Osteoblast (primary cell): Measurements from ENCODE around the gene PCSK5. TPM values are rescaled to one million over a fixed set of nuclear protein-coding genes. Genes with fewer than 3 reads are reported as not detected.

Experiments
- DNase-seq: peaks from one replicate; pipeline ENCODE4 v3.0.0; 2011; ENCODE audit warnings: low spot score, mixed read lengths; ENCODE audit not compliant: insufficient read length; ENCODE audit errors: missing footprints
- H2AFZ ChIP-seq: 2 replicates; pipeline ENCODE4 v1.6.0; 2011; ENCODE audit warnings: mild to moderate bottlenecking, low read length
- H3K27ac ChIP-seq: 2 replicates; pipeline ENCODE4 v1.5.1; 2011; ENCODE audit warnings: mild to moderate bottlenecking, low read depth, low read length, moderate library complexity
- H3K27me3 ChIP-seq: 2 replicates; pipeline ENCODE4 v1.6.0; 2012; ENCODE audit warnings: mild to moderate bottlenecking, control low read depth, inconsistent platforms, low read length, moderate library complexity; ENCODE audit not compliant: insufficient read depth
- H3K36me3 ChIP-seq: 2 replicates; pipeline ENCODE4 v1.5.1; 2011; ENCODE audit warnings: mild to moderate bottlenecking, low read length, control low read depth, moderate library complexity; ENCODE audit not compliant: insufficient read depth
- H3K4me1 ChIP-seq: 2 replicates; pipeline ENCODE4 v1.5.1; 2011; ENCODE audit warnings: mild to moderate bottlenecking, low read length, control low read depth, moderate library complexity; ENCODE audit not compliant: insufficient read depth
- H3K4me2 ChIP-seq: 2 replicates; pipeline ENCODE4 v1.6.0; 2011; ENCODE audit warnings: mild to moderate bottlenecking, low read length; ENCODE audit not compliant: insufficient read depth
- H3K4me3 ChIP-seq: fragments of 200-600 bp; sonication (generic); 3 replicates; pipeline ENCODE4 v1.5.1; 2012; ENCODE audit warnings: mild to moderate bottlenecking, low read length, inconsistent platforms; ENCODE audit not compliant: insufficient read depth
- H3K79me2 ChIP-seq: 2 replicates; pipeline ENCODE4 v1.6.0; 2012; ENCODE audit warnings: mild to moderate bottlenecking, low read length, control low read depth, inconsistent platforms; ENCODE audit not compliant: insufficient read depth
- H3K9me3 ChIP-seq: 2 replicates; pipeline ENCODE4 v1.5.1; 2011; ENCODE audit warnings: low read depth, low read length, control low read depth
- H4K20me1 ChIP-seq: 2 replicates; pipeline ENCODE4 v1.6.0; 2012; ENCODE audit warnings: mild to moderate bottlenecking, low read length, control low read depth; ENCODE audit not compliant: insufficient read depth
- CTCF ChIP-seq: IDR thresholded peaks from 2 replicates; pipeline ENCODE4 v1.5.1; 2011; ENCODE audit warnings: mild to moderate bottlenecking, low read depth, low read length, moderate library complexity; ENCODE audit errors: extremely low read depth
- total RNA-seq: library from RNA; depleted of rRNA; stranded (reverse); fragments of >200 nt; gene quantifications from 2 replicates; pipeline ENCODE4 v1.2.3, GENCODE V29; 2012

The PCSK5 gene
- total RNA-seq, 1 donor, result 14.5 TPM

- no peaks in the 10 kb centered on the region for H3K36me3 ChIP-seq
- no peak overlapping the region for H2AFZ ChIP-seq
- no peak for DNase-seq
- H3K9me3 ChIP-seq, result no peaks in the 10 kb centered on the region
- no peak overlapping the region for H3K27ac ChIP-seq
- no peak overlapping the region for H3K4me3 ChIP-seq
- TF ChIP-seq CTCF, result no peak
- H4K20me1 ChIP-seq, result no peaks in the 10 kb centered on the region
- H3K4me1 ChIP-seq, result no peaks in the 10 kb centered on the region
- no peak overlapping the region for H3K4me2 ChIP-seq
- no peaks in the 10 kb centered on the region for H3K79me2 ChIP-seq
- no peaks in the 10 kb centered on the region for H3K27me3 ChIP-seq
Observed at GRCh38 chr9:76020652-76021051, 130.2 kb downstream of the PCSK5 start.

GRCh38 chr9:76022317-76022716, 131.8 kb downstream of the PCSK5 start:
- no peak overlapping the region for H3K4me3 ChIP-seq
- no peaks in the 10 kb centered on the region for H3K27me3 ChIP-seq
- no peak overlapping the region for H3K4me2 ChIP-seq
- no peak for TF ChIP-seq CTCF
- H3K27ac ChIP-seq, result no peak overlapping the region
- no peaks in the 10 kb centered on the region for H4K20me1 ChIP-seq
- DNase-seq, result no peak
- H3K4me1 ChIP-seq, result no peaks in the 10 kb centered on the region
- H3K36me3 ChIP-seq, result no peaks in the 10 kb centered on the region
- H2AFZ ChIP-seq, result no peak overlapping the region
- H3K79me2 ChIP-seq, result no peaks in the 10 kb centered on the region
- H3K9me3 ChIP-seq, result no peaks in the 10 kb centered on the region

- H4K20me1 ChIP-seq, result no peaks in the 10 kb centered on the region
- no peak for DNase-seq
- no peak overlapping the region for H2AFZ ChIP-seq
- no peak for TF ChIP-seq CTCF
- H3K4me2 ChIP-seq, result no peak overlapping the region
- no peaks in the 10 kb centered on the region for H3K27me3 ChIP-seq
- no peak overlapping the region for H3K27ac ChIP-seq
- no peaks in the 10 kb centered on the region for H3K79me2 ChIP-seq
- H3K9me3 ChIP-seq, result no peaks in the 10 kb centered on the region
- H3K36me3 ChIP-seq, result no peaks in the 10 kb centered on the region
- H3K4me3 ChIP-seq, result no peak overlapping the region
- H3K4me1 ChIP-seq, result no peaks in the 10 kb centered on the region
Observed at GRCh38 chr9:76023715-76024195, 133.3 kb downstream of the PCSK5 start.

GRCh38 chr9:76025286-76025685, 134.8 kb downstream of the PCSK5 start:
- H3K4me2 ChIP-seq, result no peak overlapping the region
- TF ChIP-seq CTCF, result no peak
- no peak for DNase-seq

More at GRCh38 chr9:76025286-76025685, 134.8 kb downstream of the PCSK5 start:
- H4K20me1 ChIP-seq, result no peaks in the 10 kb centered on the region
- H3K36me3 ChIP-seq, result no peaks in the 10 kb centered on the region
- no peaks in the 10 kb centered on the region for H3K9me3 ChIP-seq
- H3K4me1 ChIP-seq, result no peaks in the 10 kb centered on the region
- no peak overlapping the region for H2AFZ ChIP-seq
- H3K4me3 ChIP-seq, result no peak overlapping the region
- no peaks in the 10 kb centered on the region for H3K27me3 ChIP-seq
- H3K79me2 ChIP-seq, result no peaks in the 10 kb centered on the region
- no peak overlapping the region for H3K27ac ChIP-seq
